A375 (cell line): ENCODE data around the gene PCDHGA5. TPM values are rescaled to one million over a fixed set of nuclear protein-coding genes. Genes with fewer than 3 reads are reported as not detected.

Experiments used
- total RNA-seq: library from RNA; depleted of rRNA; stranded (reverse); fragments of >200 nt; shearing (Covaris generic); gene quantifications from 2 replicates; pipeline ENCODE4 v1.2.3, GENCODE V29; 2014; rRNA removed

PCDHGA5 gene
- total RNA-seq, 1 experiment from 2014 or later = 1.4 TPM

GRCh38 chr5:141397756-141398551, 34.0 kb downstream of the PCDHGA5 start, which contains the start of gene PCDHGB5:
PCDHGB5 (plus strand) TSS chr5:141397947; CDS start chr5:141398128, 181 bp downstream.

GRCh38 chr5:141402553-141403243, 38.7 kb downstream of the PCDHGA5 start, which contains the start of gene PCDHGA9:
PCDHGA9 (plus strand) TSS chr5:141402778; CDS start chr5:141402953, 175 bp downstream.

GRCh38 chr5:141407790-141408505, 44.0 kb downstream of the PCDHGA5 start, which contains the start of gene PCDHGB6:
PCDHGB6 (plus strand) TSS chr5:141408021; CDS start chr5:141408203, 182 bp downstream.

GRCh38 chr5:141412854-141413539, 49.0 kb downstream of the PCDHGA5 start, which contains the start of gene PCDHGA10:
PCDHGA10 (plus strand) TSS chr5:141412987; CDS start chr5:141413176, 189 bp downstream.

Other genes with a start within 250 kb of the PCDHGA5 start
- gene PCDHB4, start 242.3 kb upstream of the PCDHGA5 start, total RNA-seq = 0.66 and 1.7 TPM in 2 replicates
- 12.2 and 12.4 TPM in 2 replicates for gene PCDHB5, start 229.0 kb upstream of the PCDHGA5 start, total RNA-seq
- 7.8 and 10.6 TPM in 2 replicates for gene PCDHB6, start 214.1 kb upstream of the PCDHGA5 start, total RNA-seq
- 5.7 and 6.7 TPM in 2 replicates for gene PCDHB7, start 191.5 kb upstream of the PCDHGA5 start, total RNA-seq
- gene PCDHB8, start 186.4 kb upstream of the PCDHGA5 start, total RNA-seq = 6.5 and 6.6 TPM in 2 replicates
- gene PCDHB16, start 181.8 kb upstream of the PCDHGA5 start, total RNA-seq = 7.7 and 7.9 TPM in 2 replicates
- 3.1 and 4.1 TPM in 2 replicates for gene PCDHB9, start 177.0 kb upstream of the PCDHGA5 start, total RNA-seq
- gene PCDHB10, start 171.8 kb upstream of the PCDHGA5 start, total RNA-seq = 2.3 and 3.0 TPM in 2 replicates
- gene PCDHB11, start 164.5 kb upstream of the PCDHGA5 start, total RNA-seq = 2.7 and 3.9 TPM in 2 replicates
- 2.3 and 2.7 TPM in 2 replicates for gene PCDHB12, start 155.4 kb upstream of the PCDHGA5 start, total RNA-seq
- gene PCDHB13, start 150.2 kb upstream of the PCDHGA5 start, total RNA-seq = 2.4 and 2.9 TPM in 2 replicates
- 1.8 and 2.9 TPM in 2 replicates for gene PCDHB14, start 140.8 kb upstream of the PCDHGA5 start, total RNA-seq
- gene PCDHB15, start 118.8 kb upstream of the PCDHGA5 start, total RNA-seq = 2.1 and 2.7 TPM in 2 replicates
- gene SLC25A2, start 60.1 kb upstream of the PCDHGA5 start, total RNA-seq = 0.19 TPM in 1 of 2 replicates, not detected in the other
- gene TAF7, start 43.4 kb upstream of the PCDHGA5 start, total RNA-seq = 92.6 and 94.6 TPM in 2 replicates
- 2.5 TPM in 2 replicates for gene PCDHGA1, start 33.6 kb upstream of the PCDHGA5 start, total RNA-seq
- gene PCDHGA2, start 25.4 kb upstream of the PCDHGA5 start, total RNA-seq = 0.66 and 1.0 TPM in 2 replicates
- 0.32 and 0.79 TPM in 2 replicates for gene PCDHGA3, start 20.3 kb upstream of the PCDHGA5 start, total RNA-seq
- gene PCDHGB1, start 14.1 kb upstream of the PCDHGA5 start, total RNA-seq = 4.5 and 5.0 TPM in 2 replicates
- 1.9 and 2.0 TPM in 2 replicates for gene PCDHGA4, start 9.1 kb upstream of the PCDHGA5 start, total RNA-seq
- gene PCDHGB2, start 4.2 kb upstream of the PCDHGA5 start, total RNA-seq = 1.9 and 2.3 TPM in 2 replicates
- gene PCDHGB3, start 6.1 kb downstream of the PCDHGA5 start, total RNA-seq = 0.83 and 1.5 TPM in 2 replicates
- 1.2 and 1.5 TPM in 2 replicates for gene PCDHGA6, start 9.7 kb downstream of the PCDHGA5 start, total RNA-seq
- gene PCDHGA7, start 18.6 kb downstream of the PCDHGA5 start, total RNA-seq = 6.1 and 8.1 TPM in 2 replicates
- gene PCDHGB4, start 23.5 kb downstream of the PCDHGA5 start, total RNA-seq = 2.0 TPM in 2 replicates
- 1.1 and 1.6 TPM in 2 replicates for gene PCDHGA8, start 28.5 kb downstream of the PCDHGA5 start, total RNA-seq
- 1.9 and 2.4 TPM in 2 replicates for gene PCDHGB5, start 33.8 kb downstream of the PCDHGA5 start, total RNA-seq
- gene PCDHGA9, start 38.6 kb downstream of the PCDHGA5 start, total RNA-seq = 1.1 and 2.7 TPM in 2 replicates
- gene PCDHGB6, start 43.9 kb downstream of the PCDHGA5 start, total RNA-seq = 0.80 and 1.2 TPM in 2 replicates
- 4.3 and 6.0 TPM in 2 replicates for gene PCDHGA10, start 48.8 kb downstream of the PCDHGA5 start, total RNA-seq
- 0.72 and 0.90 TPM in 2 replicates for gene PCDHGB7, start 53.5 kb downstream of the PCDHGA5 start, total RNA-seq
- gene PCDHGA11, start 56.9 kb downstream of the PCDHGA5 start, total RNA-seq = 0.30 and 0.96 TPM in 2 replicates
- 0.80 and 1.2 TPM in 2 replicates for gene PCDHGA12, start 66.3 kb downstream of the PCDHGA5 start, total RNA-seq
- 62.5 and 65.1 TPM in 2 replicates for gene PCDHGC3, start 111.8 kb downstream of the PCDHGA5 start, total RNA-seq
- 1.3 and 1.8 TPM in 2 replicates for gene PCDHGC4, start 120.9 kb downstream of the PCDHGA5 start, total RNA-seq
- 1.1 and 1.3 TPM in 2 replicates for gene PCDHGC5, start 124.9 kb downstream of the PCDHGA5 start, total RNA-seq